Skeletal muscle tissue (tissue), 4 donors: ENCODE measurements around the gene UBL7. TPM values are rescaled to one million over a fixed set of nuclear protein-coding genes. Genes with fewer than 3 reads are reported as not detected.

Experiments used
- H3K27ac ChIP-seq: one replicate; pipeline ENCODE4 v1.7.0; 2013; ENCODE audit warnings: mild to moderate bottlenecking, low read depth, low read length, inconsistent platforms
- H3K27me3 ChIP-seq, 3 donors: one replicate each; pipeline ENCODE4 v1.7.0; 2013; ENCODE audit warnings: low read length in 3 of 3; ENCODE audit not compliant: control insufficient read depth in 3 of 3, insufficient read depth in 3 of 3
- H3K36me3 ChIP-seq, 3 donors: one replicate each; pipeline ENCODE4 v1.7.0; 2013; ENCODE audit warnings: low read length in 3 of 3; ENCODE audit not compliant: control insufficient read depth in 3 of 3, insufficient read depth in 3 of 3
- H3K4me1 ChIP-seq, 3 donors: one replicate each; pipeline ENCODE4 v1.7.0; 2013; ENCODE audit warnings: low read length in 3 of 3, mild to moderate bottlenecking in 3 of 3; ENCODE audit not compliant: control insufficient read depth in 3 of 3, insufficient read depth in 3 of 3
- H3K4me3 ChIP-seq, 3 donors: one replicate each; pipeline ENCODE4 v1.7.0; 2013; ENCODE audit warnings: low read length in 3 of 3
- H3K9ac ChIP-seq, 3 donors: one replicate each; pipeline ENCODE4 v1.7.0; 2013; ENCODE audit warnings: low read length in 3 of 3, mild to moderate bottlenecking in 3 of 3, moderate library complexity in 2 of 3, low read depth in 1 of 3
- H3K9me3 ChIP-seq, 3 donors: one replicate each; pipeline ENCODE4 v1.7.0; 2013; ENCODE audit warnings: low read length in 3 of 3; ENCODE audit not compliant: control insufficient read depth in 3 of 3
- total RNA-seq: library from RNA; depleted of rRNA; stranded (reverse); fragments of >200 nt; gene quantifications from one replicate; pipeline ENCODE4 v1.2.3, GENCODE V29; 2014
- donor health status: Osteomylitis.

Gene UBL7
- total RNA-seq, 1 donor from 2014 or later: 23.0 TPM

DNA sequence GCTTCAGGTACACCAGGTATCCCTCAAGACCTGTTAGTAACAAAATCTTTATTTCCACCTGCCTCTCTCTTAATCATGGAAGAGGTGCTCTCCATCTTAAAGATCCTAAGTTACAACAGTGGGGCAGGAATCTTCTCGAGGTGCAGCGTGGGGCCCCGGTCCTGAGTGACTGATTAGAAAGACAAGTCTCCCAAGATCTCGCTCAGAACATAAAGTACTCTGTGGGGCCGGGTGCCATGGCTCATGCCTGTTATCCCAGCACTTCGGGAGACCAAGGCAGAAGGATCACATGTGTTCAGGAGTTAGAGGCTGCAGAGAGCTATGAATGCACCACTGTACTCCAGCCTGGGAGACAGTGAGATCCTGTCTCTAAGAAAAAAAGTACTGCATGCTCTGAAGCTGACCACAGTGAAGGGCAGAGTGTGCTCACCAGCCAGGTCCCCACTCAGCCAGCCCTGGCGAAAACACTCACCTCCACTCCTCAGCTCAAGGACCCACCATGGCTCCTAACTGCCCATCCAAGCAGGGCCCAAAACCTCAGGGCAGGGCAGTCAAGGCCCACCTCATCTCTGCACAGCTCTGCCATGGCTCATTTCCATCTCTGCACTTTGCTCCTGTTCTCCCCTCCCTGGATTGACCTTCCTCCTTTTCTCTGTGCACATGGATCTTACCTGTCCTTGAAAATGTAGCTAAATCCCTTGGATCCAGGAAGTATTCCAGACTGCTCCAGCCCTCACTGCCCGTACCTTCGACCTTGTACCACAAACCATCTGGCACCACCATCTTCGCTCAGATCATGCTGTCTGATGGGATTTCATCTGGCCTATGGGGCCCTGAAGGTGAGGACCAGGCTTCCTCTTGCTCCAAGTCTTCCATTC lies 34.3 kb downstream of the UBL7 start:
- Histone ChIP-seq H3K9ac (no peak overlapping the region), H3K4me1 (peaks cover 0 to 14% (median 14%) of the 10 kb centered on the region in 3 donors), H3K27ac (no peak overlapping the region), H3K27me3 (peaks cover 6 to 11% (median 9%) of the 10 kb centered on the region in 3 donors), H3K36me3 (no peaks in the 10 kb centered on the region), H3K9me3 (no peaks in the 10 kb centered on the region), H3K4me3 (no peak overlapping the region)

DNA sequence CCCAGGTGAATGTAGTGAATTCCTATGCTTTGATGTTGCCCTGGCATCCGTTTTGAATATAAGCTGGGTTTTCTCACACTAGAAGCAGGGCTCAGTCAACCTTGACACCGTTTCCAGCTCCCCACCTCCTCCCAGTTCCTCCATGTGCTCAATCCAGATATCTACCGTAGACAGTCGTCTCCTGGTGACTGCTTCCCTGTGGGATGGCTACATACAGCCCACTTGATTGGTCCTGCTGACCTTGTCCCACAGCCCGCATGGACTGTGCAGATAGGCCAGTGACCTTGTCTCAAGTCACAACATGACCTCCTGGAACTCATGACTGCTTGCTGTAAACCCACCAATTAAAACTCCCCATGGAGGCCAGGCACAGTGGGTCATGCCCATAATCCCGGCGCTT lies 35.3 kb downstream of the UBL7 start:
- Histone ChIP-seq H3K4me1 (peaks cover 5 to 23% (median 21%) of the 10 kb centered on the region in 3 donors), H3K4me3 (no peak overlapping the region), H3K9me3 (no peaks in the 10 kb centered on the region), H3K27ac (no peak overlapping the region), H3K9ac (no peak overlapping the region), H3K27me3 (peaks cover 0 to 9% (median 3%) of the 10 kb centered on the region in 3 donors), H3K36me3 (no peaks in the 10 kb centered on the region)

DNA sequence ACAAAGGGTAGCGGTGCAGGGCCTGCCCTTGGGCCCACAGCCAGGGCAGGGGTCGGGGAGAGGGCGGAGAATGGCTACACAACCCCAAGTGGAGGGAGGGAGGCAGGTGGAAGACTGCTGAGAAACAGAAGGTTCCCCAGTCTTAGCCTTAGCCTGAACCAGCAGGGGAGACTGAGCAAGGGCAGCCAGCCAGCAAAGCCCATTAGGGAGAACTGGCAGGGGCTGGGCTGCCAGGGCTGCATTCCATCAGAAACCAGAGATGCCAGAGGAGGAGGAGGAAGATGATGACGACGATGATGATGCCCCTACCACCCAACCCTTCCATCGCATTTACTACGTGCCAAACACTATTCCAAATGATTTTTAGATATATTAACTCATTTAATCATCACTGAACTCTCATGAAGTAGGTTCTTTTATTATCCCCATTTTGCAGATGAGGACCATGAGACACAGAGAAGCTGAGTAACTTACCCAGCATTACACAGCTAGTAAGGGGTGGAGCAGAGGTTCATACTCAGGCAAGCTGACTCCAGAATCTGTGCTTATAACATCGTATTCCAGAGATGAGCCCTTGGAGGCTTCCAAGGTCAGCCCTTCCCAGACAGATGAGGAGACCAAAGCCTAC lies 35.9 kb downstream of the UBL7 start:
- Histone ChIP-seq H3K36me3 (no peaks in the 10 kb centered on the region), H3K27ac (no peak overlapping the region), H3K27me3 (peaks cover 0 to 6% (median 0%) of the 10 kb centered on the region in 3 donors), H3K4me3 (no peak overlapping the region), H3K9me3 (no peaks in the 10 kb centered on the region), H3K9ac (no peak overlapping the region), H3K4me1 (peaks cover 10 to 29% (median 28%) of the 10 kb centered on the region in 3 donors)

DNA sequence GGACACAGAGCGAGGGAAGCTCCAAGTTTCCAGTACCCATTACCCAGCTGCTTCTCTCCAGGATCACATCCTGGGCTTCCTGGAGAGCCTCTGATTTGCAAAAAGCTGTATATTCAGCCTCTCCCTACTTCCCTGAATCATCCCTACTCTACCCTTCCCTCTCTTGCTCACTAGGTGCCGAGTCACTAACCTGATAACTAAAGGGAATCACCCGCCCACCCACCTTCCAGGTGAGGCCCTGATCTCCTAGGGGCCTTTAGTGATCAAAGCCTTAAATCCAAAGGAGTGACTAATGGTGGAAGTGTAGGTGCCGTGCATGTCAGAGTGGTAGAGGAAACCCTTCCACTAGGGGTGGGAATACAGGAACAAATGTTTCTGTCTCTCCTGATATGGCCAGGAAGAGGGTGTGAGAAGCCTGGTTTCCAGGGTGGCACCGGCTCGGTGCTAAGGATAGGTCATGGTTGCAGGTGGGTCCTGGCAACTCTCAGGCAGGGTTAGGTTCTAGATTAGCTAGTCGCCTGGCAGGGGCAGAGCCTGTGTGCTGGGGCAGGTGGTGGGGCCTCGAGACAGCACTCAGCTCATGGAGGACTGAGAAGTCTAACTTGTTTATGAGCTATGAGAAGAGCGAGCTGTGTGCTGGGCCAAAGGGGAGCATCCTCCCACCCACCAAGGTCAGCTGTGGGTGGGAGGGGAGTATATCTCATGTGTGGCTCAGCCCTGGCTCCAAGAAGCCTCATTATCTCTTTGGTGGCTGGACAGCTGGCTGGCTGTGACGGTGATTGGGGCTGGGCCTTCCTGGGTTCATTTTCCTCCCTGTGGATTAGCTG lies 37.3 kb downstream of the UBL7 start:
- H3K4me3 ChIP-seq: no peak overlapping the region
- peak overlapping the region in 1 of 3 donors; percentile 16 for H3K9ac ChIP-seq
- no peaks in the 10 kb centered on the region for H3K9me3 ChIP-seq
- H3K4me1 ChIP-seq: peaks cover 10 to 32% (median 30%) of the 10 kb centered on the region in 3 donors
- no peaks in the 10 kb centered on the region for H3K36me3 ChIP-seq
- no peak overlapping the region for H3K27ac ChIP-seq
- peaks cover 0 to 6% (median 0%) of the 10 kb centered on the region in 3 donors for H3K27me3 ChIP-seq

DNA sequence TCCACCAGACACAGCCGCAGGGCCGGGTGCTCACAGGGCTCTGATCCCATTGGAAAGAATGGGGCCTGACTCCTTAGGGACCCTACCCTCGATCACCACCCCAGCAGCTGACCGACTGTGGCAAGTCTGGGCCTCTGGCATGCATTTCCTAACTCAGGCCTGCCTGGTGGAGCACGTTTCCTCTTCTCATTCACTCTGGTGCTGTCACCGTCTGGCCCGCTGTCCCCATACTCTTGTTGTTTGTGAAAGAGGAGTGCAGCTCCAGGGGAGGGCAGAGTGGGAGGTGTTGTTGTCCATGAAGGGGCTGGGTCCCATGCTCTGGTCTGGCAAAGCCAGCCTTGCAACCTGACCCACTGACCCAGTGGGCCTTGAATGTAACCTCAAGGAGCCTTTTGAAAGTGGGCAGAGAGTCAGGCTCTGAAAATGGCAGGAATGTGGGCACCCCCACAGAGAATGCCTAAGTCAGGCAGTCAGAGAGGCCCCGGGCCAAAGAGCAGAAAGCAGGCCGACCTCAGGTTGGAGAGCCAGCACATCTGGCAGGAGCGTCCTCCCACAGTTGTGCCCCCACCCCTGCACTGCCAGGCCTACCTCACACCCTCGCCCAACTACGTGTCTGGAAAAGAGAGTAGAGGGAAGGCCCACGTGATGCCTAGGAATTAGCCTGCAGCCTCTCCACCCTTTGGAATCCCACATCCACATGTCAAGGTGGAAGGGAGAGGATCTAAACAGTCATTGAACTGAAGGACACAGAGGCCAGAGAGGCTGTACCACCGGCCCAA lies 38.1 kb downstream of the UBL7 start:
- Histone ChIP-seq H3K27me3 (peaks cover 0 to 4% (median 0%) of the 10 kb centered on the region in 3 donors), H3K4me3 (no peak overlapping the region), H3K9me3 (no peaks in the 10 kb centered on the region), H3K4me1 (peaks cover 10 to 32% (median 30%) of the 10 kb centered on the region in 3 donors), H3K9ac (no peak overlapping the region), H3K36me3 (no peaks in the 10 kb centered on the region), H3K27ac (no peak overlapping the region)

DNA sequence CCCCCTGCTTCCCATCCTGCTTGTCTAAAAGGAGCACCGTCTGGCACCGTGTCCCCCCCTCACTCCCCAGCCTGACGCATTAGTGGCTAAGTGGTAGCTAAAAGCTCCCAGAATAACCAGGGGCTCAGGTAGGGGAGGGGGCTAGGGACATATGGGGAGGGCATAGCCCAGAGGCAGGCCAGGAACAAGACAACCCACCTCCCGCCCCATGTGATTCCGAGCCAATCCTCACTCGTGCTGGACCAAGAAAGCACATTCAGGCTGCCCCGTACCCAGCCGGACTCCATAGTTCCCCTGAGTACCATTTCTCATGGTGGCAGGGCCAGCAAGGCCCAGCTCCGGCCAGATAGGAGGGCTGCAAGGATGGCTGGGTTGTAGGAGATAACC lies 38.7 kb downstream of the UBL7 start:
- H3K27me3 ChIP-seq: no peaks in the 10 kb centered on the region
- no peak overlapping the region for H3K9ac ChIP-seq
- H3K9me3 ChIP-seq: no peaks in the 10 kb centered on the region
- no peak overlapping the region for H3K4me3 ChIP-seq
- peaks cover 0 to 4% (median 0%) of the 10 kb centered on the region in 3 donors for H3K36me3 ChIP-seq
- H3K27ac ChIP-seq: no peak overlapping the region
- H3K4me1 ChIP-seq: peaks cover 10 to 34% (median 32%) of the 10 kb centered on the region in 3 donors

DNA sequence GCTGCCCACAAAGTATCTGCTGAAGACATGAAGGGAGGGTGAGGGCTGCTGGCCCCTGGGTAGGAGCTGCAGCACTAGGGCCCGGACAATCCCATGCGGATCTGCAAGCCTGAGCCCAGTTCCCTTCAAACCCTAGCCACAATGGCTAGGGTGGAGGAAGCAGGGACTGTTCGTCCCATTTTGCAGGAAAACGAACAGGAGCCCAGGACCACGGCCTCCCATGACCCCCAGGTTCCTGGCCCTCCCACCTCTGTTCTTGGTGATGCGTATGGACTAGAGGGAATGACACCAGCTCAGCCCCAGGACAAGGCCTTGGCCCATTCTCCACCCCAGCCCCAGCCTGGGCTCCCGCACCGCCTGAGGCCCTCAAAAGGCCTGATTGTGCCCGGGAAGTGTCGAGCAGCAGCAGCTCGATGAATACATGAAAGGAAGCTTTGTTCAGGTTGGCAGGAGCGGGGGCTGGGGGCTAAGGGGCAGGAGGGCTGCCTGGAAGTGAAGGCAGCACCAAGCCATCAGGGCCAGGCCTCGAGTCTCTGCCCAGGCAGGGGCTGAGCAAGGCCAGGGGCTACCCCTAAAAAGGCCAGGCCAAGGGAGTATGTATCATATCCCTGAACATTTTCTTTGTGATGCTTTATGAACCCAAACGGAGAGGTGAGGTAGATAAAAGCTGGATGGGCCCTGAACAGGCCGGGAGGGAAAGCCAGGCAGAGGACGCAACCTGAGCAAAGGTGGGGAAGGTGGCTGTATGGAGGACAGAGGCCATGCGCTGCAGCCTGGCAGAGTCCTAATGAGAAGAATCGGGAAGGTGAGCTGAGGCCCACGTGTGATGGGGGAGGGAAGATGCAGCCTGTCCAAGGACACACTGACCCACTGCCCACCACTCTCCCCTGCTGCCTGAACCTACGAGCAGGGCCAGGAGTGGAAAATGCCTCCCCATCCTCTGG lies 39.4 kb downstream of the UBL7 start:
- peaks cover 10 to 37% (median 32%) of the 10 kb centered on the region in 3 donors for H3K4me1 ChIP-seq
- H3K9ac ChIP-seq: peak overlapping the region in 1 of 3 donors; percentile 19
- H3K27ac ChIP-seq: no peak overlapping the region

DNA sequence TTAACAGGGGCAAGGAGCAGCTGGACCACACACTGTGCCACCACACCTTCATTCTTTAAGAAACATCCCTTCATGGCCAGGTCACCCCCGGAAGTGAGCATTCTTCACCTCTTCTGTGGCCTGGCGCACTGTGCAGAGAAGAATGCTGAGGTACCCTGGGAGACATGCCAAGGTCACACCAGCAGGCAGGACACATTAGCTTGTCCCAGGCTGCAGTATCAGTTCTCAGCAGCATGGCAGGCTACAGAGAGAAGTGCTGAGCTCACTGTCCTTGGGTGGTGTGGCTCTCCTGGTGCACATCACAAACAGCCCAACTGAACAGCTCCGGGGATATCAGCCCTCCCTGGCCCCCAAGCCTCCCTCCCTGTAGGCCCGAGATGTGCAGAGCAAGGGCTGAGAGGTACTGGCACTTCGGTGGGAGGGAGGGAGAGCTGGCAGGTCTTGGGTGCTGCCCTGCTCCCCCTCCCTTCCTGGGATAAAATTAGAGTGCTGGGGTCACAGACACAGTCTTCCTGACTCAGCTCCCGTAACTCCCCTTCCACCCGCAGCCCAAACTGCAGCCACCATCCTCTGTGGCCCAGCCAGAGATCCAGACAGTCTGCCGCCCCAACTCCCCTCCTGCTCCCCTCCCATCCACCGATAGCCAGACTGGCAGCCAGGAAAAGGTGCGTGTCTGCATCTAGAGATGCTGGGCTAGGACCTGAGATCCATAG lies 40.6 kb downstream of the UBL7 start:
- peak overlapping the region in 1 of 3 donors; percentile 33 for H3K9ac ChIP-seq
- peaks cover 0 to 10% (median 0%) of the 10 kb centered on the region in 3 donors for H3K36me3 ChIP-seq
- peaks cover 10 to 37% (median 32%) of the 10 kb centered on the region in 3 donors for H3K4me1 ChIP-seq
- H3K27me3 ChIP-seq: no peaks in the 10 kb centered on the region
- no peak overlapping the region for H3K4me3 ChIP-seq
- no peaks in the 10 kb centered on the region for H3K9me3 ChIP-seq
- no peak overlapping the region for H3K27ac ChIP-seq

More for the DNA sequence above, 39.4 kb downstream of the UBL7 start:
- H3K36me3 ChIP-seq: peaks cover 0 to 4% (median 0%) of the 10 kb centered on the region in 3 donors
- no peaks in the 10 kb centered on the region for H3K9me3 ChIP-seq
- no peak overlapping the region for H3K4me3 ChIP-seq
- no peaks in the 10 kb centered on the region for H3K27me3 ChIP-seq
